ENCODE results near the gene SUPT3H. TPM values are rescaled to one million over a fixed set of nuclear protein-coding genes. Genes with fewer than 3 reads are reported as not detected.
"Not testable (repeated sequence)": the region's sequence is repeated elsewhere in the genome, so short reads cannot be mapped to it uniquely, and the experiment has no call there.

The SUPT3H gene
- total RNA-seq, 1 donor from 2014 or later = 2.6 TPM

GRCh38 chr6:44906761-44907160, 471.0 kb downstream of the SUPT3H start:
- no peak for TF ChIP-seq CTCF (IDR thresholded peaks at IDR 0.05; ENCODE audit: borderline replicate concordance)
- peaks cover 23% of the 10 kb centered on the region for H3K9me3 ChIP-seq (replicated peaks)
- intact Hi-C loops (cut with micrococcal nuclease) = no loop called here
- no peak for DNase-seq
- H3K27me3 ChIP-seq (ENCODE audit: low read depth) = no peaks in the 10 kb centered on the region
- no peak overlapping the region for H3K4me3 ChIP-seq
- H3K36me3 ChIP-seq = no peaks in the 10 kb centered on the region
- no peak overlapping the region for H3K27ac ChIP-seq (replicated peaks)
- no peaks in the 10 kb centered on the region for H3K4me1 ChIP-seq

GRCh38 chr6:44900358-44900757, 477.4 kb downstream of the SUPT3H start:
- intact Hi-C loops (cut with micrococcal nuclease); H3K4me3 ChIP-seq; H3K36me3 ChIP-seq; H3K4me1 ChIP-seq; H3K27me3 ChIP-seq (ENCODE audit: low read depth); DNase-seq; H3K27ac ChIP-seq (replicated peaks): not testable (repeated sequence)
- H3K9me3 ChIP-seq (replicated peaks) = peaks cover 20% of the 10 kb centered on the region

- H3K27me3 ChIP-seq (ENCODE audit: low read depth) = no peaks in the 10 kb centered on the region
- H3K36me3 ChIP-seq = peaks cover 4% of the 10 kb centered on the region
- H3K4me3 ChIP-seq = no peak overlapping the region
- H3K27ac ChIP-seq (replicated peaks) = no peak overlapping the region
- no peak for DNase-seq
- intact Hi-C loops (cut with micrococcal nuclease) = no loop called here
- peaks cover 21% of the 10 kb centered on the region for H3K9me3 ChIP-seq (replicated peaks)
- no peaks in the 10 kb centered on the region for H3K4me1 ChIP-seq
- no peak for TF ChIP-seq CTCF (IDR thresholded peaks at IDR 0.05; ENCODE audit: borderline replicate concordance)
These were observed 479.3 kb downstream of the SUPT3H start for GRCh38 chr6:44898296-44898930.

- peaks cover 4% of the 10 kb centered on the region for H3K36me3 ChIP-seq
- peaks cover 19% of the 10 kb centered on the region for H3K9me3 ChIP-seq (replicated peaks)
- H3K27ac ChIP-seq (replicated peaks) = no peak overlapping the region
- intact Hi-C loops (cut with micrococcal nuclease) = no loop called here
- no peak overlapping the region for H3K4me3 ChIP-seq
- H3K27me3 ChIP-seq (ENCODE audit: low read depth) = no peaks in the 10 kb centered on the region
- peaks cover 5% of the 10 kb centered on the region for H3K4me1 ChIP-seq
- DNase-seq = no peak
- TF ChIP-seq CTCF (IDR thresholded peaks at IDR 0.05; ENCODE audit: borderline replicate concordance) = no peak
These were observed 480.4 kb downstream of the SUPT3H start for GRCh38 chr6:44897316-44897715.

- Histone ChIP-seq H3K36me3 (peaks cover 4% of the 10 kb centered on the region), H3K9me3 (replicated peaks) (peaks cover 16% of the 10 kb centered on the region), H3K27ac (replicated peaks) (no peak overlapping the region), H3K4me3 (no peak overlapping the region), H3K27me3 (ENCODE audit: low read depth) (no peaks in the 10 kb centered on the region), H3K4me1 (peaks cover 8% of the 10 kb centered on the region)
- intact Hi-C loops (cut with micrococcal nuclease) = no loop called here
- TF ChIP-seq CTCF (IDR thresholded peaks at IDR 0.05; ENCODE audit: borderline replicate concordance) = no peak
- no peak for DNase-seq
These were observed 481.0 kb downstream of the SUPT3H start for GRCh38 chr6:44896701-44897100.

GRCh38 chr6:44892579-44892978, 485.2 kb downstream of the SUPT3H start:
- TF ChIP-seq CTCF (IDR thresholded peaks at IDR 0.05; ENCODE audit: borderline replicate concordance) = no peak
- no peak overlapping the region for H3K27ac ChIP-seq (replicated peaks)
- DNase-seq = no peak
- peaks cover 12% of the 10 kb centered on the region for H3K9me3 ChIP-seq (replicated peaks)
- H3K27me3 ChIP-seq (ENCODE audit: low read depth) = no peaks in the 10 kb centered on the region
- H3K4me1 ChIP-seq = peaks cover 8% of the 10 kb centered on the region
- no peaks in the 10 kb centered on the region for H3K36me3 ChIP-seq
- intact Hi-C loops (cut with micrococcal nuclease) = no loop called here
- H3K4me3 ChIP-seq = no peak overlapping the region

- H3K4me1 ChIP-seq; H3K27me3 ChIP-seq (ENCODE audit: low read depth); H3K4me3 ChIP-seq; H3K36me3 ChIP-seq; DNase-seq; H3K27ac ChIP-seq (replicated peaks); intact Hi-C loops (cut with micrococcal nuclease): not testable (repeated sequence)
- peaks cover 30% of the 10 kb centered on the region for H3K9me3 ChIP-seq (replicated peaks)
These were observed 498.7 kb downstream of the SUPT3H start for GRCh38 chr6:44879071-44879470.

- H3K4me3 ChIP-seq; H3K27ac ChIP-seq (replicated peaks); intact Hi-C loops (cut with micrococcal nuclease); H3K4me1 ChIP-seq; DNase-seq; H3K9me3 ChIP-seq (replicated peaks); H3K27me3 ChIP-seq (ENCODE audit: low read depth); H3K36me3 ChIP-seq: not testable (repeated sequence)
These were observed 501.1 kb downstream of the SUPT3H start for GRCh38 chr6:44876638-44877037.
